GM19099 (cell line): ENCODE measurements around the gene AP2A2.

Experiments
- POLR2A ChIP-seq: IDR thresholded peaks from 3 replicates; pipeline ENCODE4 v1.6.1; 2011; ENCODE audit warnings: low read depth; ENCODE audit not compliant: insufficient read length; ENCODE audit errors: extremely low read depth

The AP2A2 gene

DNA sequence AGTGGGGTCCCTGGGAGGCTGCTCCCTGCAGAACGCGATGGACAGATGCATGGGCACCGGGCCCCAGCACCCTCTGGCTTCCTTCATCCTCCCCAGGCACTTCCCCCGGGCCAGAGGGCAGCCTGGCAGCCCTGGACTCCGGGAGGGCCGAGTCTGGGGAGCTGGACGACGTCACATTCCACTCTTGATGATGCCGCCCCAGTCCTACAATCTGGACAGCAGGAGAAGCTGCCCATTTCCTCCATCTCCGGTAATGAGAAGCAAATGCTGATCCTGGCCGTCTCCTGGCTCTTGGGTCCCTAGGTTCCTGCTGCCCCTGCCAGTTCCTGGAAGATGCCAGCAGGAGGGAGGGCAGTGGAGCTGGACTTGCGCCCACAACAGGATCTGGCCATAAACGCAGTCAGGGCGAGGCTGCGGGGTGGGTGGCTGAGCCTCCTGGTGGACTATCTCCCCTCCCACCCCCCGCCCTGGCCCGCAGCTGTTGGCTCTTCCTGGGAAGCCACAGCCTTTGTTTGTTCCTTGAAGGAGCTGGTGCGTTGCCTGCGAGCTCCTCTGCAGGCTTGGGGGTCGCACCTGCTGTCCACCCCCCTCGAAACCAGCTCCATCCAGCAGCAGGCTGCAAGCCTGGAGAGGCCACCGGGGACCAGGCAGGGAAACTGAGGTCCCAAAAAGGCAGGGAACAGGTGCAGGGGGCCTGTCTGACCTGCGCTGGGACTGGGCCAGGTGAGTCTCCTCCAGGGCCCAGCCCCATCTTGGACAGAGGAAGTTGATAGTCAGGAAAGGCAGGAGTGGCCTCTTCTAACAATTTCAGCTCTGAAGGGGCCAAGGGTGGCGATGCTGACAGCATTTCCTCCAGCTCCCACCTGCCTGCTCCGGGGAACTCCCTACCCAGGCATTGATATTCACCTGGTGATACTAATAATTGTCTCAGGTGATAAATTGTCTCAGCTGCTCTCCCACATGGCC lies 128.8 kb downstream of the AP2A2 start:
- no peak for TF ChIP-seq POLR2A

DNA sequence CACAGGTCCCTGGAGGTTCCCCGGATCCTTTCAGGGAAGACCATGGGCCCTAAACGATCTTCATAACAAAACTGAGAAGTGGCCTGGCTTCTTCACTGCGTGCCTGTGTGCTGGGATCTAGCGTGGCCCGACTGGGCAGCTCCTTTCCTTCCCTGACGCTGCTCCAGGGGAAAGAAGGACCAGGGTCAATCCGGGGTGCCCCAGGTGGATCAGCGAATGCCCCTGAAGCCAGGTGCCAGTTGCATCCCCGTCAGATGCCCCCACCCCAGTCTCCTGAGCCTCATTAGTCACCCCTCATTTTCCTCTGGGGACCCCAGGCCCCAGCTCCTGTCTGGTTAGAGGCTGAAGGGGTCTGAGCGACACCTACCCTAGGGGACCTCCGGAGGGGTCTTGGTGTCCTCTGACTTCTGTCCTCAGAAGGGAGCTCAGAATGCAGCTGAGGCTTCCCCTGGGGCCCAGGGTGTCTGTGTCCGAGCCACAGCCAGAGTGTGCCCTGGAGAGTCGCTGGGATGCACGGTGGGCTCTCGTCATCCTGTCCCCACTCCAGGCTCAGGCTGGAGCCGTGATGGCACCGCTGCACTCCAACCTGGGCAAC lies 129.5 kb downstream of the AP2A2 start:
- no peak for TF ChIP-seq POLR2A

DNA sequence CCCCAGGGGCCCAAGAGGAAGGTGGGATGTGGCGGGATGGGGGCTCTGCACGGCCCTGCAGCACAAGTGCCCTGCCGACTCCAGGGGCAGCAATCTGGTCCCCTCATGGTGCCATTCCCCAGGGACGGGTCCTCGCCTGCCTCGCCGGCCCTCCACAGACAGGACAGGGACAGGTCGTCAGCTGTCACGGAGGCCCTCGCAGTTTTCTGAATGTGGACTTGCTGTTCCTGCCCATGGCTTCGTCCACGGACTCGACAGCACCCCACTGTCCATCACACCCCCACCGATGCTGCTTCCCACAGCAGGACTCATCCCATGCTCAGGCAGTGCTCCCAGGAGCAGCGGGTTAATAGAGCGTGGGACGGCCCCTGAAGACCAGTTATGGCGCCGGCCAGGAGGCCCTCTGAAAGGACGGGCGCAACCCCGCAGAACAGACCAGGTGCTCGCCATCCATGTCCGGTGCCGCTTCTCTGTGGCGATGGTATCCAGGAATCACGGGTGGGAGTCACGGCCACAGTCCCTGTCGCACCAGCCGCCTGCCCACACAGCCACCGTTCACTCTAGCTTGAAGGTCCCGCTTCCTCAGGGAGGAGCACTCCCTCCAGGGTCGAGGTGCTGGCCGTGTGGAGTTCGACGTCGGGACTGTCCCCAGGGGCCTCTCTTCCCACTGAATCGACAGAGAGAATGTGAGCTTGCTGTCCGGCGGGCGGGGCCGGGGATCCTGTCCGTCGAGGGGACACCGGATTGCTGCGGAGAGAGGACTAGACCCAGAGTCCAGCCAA lies 130.5 kb downstream of the AP2A2 start:
- no peak for TF ChIP-seq POLR2A

DNA sequence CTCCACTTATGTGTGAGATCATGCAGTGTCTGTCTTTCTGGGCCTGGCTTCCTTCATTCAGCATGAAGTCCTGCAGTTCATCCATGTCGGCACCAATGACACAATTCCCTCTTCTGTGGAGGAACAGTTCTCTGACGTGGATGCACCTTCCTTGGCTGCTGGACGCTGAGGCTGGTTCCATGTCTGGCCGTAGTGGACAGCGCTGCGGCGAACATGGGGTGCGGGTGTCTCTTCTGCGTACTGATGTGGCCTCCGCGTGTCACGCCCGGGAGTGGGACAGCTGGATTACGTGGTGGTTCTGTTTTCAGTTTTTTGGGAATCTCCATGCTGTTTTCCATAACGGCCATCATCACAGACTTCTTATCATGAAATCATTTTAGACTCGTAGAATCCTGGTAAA lies 132.1 kb downstream of the AP2A2 start:
- TF ChIP-seq POLR2A = no peak

DNA sequence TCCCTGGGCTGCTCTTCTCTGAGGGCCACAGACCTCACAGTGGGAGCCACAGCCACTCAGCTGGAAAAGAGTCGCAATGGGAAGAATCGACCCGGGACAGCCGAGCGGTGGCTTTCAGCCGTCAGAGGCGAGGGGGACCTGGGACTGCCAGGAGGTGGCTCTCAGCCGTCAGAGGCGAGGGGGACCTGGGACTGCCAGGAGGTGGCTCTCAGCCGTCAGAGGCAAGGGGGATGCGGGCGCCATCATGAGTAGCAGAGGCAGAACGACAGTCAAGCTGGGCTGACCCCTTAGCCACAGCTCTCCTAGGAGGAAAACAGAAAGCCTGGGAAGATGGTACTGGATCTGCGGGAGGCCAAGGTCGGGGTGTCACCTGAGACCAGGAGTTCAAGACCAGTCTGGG lies 134.1 kb downstream of the AP2A2 start:
- TF ChIP-seq POLR2A = no peak

DNA sequence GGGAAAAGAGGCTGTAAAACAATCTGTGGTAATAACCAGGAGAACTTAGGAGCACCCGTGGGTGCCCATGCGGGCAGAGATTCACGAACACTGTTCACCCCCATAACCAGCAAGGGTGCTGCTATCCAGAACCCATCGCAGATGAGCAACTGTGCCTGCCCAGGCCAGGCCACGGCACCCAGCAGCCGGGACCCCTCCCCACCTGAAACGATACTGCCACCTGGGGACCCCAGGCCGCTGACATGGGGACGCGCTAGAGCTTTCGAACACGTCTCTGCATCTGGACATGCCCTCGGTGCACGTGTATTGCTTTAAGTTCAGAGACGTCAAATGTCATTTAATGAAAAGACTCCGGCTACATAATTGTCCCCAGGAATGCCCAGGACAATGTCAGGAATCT lies 134.7 kb downstream of the AP2A2 start:
- no peak for TF ChIP-seq POLR2A

DNA sequence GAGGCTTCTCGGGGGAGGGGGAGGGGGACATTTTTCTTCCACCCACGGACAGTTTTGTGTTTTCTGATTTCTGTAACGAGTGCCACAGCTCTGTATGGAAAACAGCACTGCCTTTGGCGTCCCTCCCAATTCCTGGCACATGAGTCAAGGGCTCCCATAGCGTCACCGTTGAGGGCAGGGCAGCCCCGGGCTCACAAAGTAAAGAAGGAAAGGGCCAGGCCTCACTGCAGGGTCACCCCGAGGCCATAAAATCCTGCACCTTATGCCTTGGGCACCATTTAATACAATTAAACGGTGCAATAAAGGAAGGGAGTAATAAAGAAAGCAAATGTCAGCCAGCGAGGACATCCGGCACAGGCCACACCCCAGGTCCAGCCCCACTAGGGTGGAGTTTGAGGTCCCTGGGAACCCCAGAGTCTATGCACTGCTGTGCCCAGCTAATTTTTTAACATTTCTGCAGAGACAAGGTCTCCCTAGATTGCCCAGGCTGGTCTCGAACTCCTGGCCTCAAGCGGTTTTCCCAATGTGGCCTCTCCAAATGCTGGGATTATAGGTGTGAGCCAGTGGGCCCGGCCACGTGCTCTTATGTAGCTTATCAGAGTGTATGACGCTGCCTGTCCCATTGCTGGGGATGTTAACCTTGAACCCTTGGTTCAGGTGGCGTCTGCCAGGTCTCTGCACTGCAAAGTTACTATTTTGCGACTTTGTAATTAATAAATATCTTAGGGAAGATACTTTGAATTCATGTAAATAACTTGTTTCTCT lies 135.4 kb downstream of the AP2A2 start:
- TF ChIP-seq POLR2A = no peak
